ENCODE results near the gene DIP2C. TPM values are rescaled to one million over a fixed set of nuclear protein-coding genes. Genes with fewer than 3 reads are reported as not detected.

Gene DIP2C
- total RNA-seq, 1 donor from 2014 or later = 10.1 TPM

DNA sequence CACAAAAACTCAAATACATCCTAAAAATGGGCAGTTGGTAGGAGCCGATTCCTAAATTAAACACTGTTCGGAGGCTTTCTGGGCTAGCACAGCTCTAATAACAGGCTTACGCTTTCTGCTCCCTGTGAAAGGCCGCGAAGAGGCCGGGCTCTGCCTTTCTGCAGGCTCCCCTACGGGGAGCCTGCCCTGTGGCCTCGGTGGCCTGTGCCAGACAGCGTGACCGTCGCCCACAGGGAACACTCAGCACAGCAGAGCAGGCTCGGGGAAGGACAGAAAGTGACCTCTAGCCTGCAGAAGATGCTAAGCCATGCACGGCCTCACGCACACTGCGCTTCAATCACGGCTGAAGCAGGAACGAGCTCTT is 64.2 kb downstream of the DIP2C start:
- Histone ChIP-seq H3K4me1 (peaks cover 45% of the 10 kb centered on the region), H3K9ac (no peak overlapping the region), H3K4me2 (peak overlapping the region; percentile 51), H3K79me2 (ENCODE audit: low read depth) (peaks cover 69% of the 10 kb centered on the region), H3F3A (ENCODE audit: low read depth) (peaks cover 12% of the 10 kb centered on the region), H2AFZ (replicated peaks) (no peak overlapping the region), H3K4me3 (no peak overlapping the region), H3K27me3 (no peaks in the 10 kb centered on the region), H3K9me3 (ENCODE audit: low read depth) (no peaks in the 10 kb centered on the region), H3K36me3 (no peaks in the 10 kb centered on the region), H3K27ac (no peak overlapping the region), H4K20me1 (ENCODE audit: low read depth) (peaks cover 80% of the 10 kb centered on the region)
- peak overlapping the region; percentile 97 for H3K27ac Mint-ChIP-seq
- peak; percentile 63 for DNase-seq (ENCODE audit: low spot score)
- peaks cover 13% of the 10 kb centered on the region for H3K27me3 Mint-ChIP-seq (ENCODE audit: insufficient read depth, low read depth)
- H3K4me1 Mint-ChIP-seq = peaks cover 58% of the 10 kb centered on the region
- H3K9me3 Mint-ChIP-seq = no peaks in the 10 kb centered on the region
- peaks cover 20% of the 10 kb centered on the region for H3K36me3 Mint-ChIP-seq
- peak overlapping the region; percentile 79 for H3K4me3 Mint-ChIP-seq
- TF ChIP-seq EZH2phosphoT487 (IDR thresholded peaks at IDR 0.05) (no peak), EZH2 (IDR thresholded peaks at IDR 0.05) (no peak)
- TF ChIP-seq, protein P1, sequence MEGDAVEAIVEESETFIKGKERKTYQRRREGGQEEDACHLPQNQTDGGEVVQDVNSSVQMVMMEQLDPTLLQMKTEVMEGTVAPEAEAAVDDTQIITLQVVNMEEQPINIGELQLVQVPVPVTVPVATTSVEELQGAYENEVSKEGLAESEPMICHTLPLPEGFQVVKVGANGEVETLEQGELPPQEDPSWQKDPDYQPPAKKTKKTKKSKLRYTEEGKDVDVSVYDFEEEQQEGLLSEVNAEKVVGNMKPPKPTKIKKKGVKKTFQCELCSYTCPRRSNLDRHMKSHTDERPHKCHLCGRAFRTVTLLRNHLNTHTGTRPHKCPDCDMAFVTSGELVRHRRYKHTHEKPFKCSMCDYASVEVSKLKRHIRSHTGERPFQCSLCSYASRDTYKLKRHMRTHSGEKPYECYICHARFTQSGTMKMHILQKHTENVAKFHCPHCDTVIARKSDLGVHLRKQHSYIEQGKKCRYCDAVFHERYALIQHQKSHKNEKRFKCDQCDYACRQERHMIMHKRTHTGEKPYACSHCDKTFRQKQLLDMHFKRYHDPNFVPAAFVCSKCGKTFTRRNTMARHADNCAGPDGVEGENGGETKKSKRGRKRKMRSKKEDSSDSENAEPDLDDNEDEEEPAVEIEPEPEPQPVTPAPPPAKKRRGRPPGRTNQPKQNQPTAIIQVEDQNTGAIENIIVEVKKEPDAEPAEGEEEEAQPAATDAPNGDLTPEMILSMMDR (IDR thresholded peaks at IDR 0.05) = no peak

DNA sequence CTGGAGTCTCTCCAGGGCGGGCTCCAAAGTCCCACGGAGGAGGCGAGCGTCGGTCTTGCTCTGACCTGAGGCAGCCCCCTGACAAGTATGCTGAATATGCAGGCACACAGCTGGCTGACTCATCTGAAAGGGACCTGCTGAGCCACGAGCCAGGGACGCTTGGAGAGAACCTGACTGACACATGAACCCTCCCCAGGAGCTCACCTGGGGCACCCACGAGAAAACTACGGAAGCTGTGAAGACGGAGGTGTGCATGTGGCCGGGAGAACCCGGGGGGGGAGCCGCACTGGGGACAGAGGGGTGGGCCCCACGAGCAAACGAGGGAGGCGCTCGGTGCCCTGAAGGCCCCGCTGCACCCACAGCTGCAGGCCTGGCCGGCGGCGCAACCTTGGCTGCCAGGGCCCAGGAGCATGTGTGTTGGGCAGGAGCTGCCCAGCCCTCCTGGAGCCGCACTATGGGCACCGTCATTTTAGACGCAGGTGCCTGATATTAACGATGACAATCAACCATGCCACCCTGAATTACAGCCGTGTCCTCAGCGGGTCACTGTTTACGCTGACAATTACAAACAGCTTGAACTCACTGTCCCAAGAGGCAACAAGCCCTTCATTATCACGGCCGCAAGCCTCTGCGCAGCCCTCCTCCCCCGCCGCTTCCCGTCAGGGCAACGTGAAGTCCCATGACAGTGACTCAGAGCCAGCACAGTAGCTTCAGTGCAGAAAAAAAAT is 64.7 kb downstream of the DIP2C start:
- Mint-ChIP-seq H3K4me3 (peak overlapping the region; percentile 81), H3K27me3 (ENCODE audit: insufficient read depth, low read depth) (peaks cover 13% of the 10 kb centered on the region), H3K4me1 (peaks cover 61% of the 10 kb centered on the region), H3K9me3 (no peaks in the 10 kb centered on the region), H3K27ac (peak overlapping the region; percentile 97), H3K36me3 (peaks cover 16% of the 10 kb centered on the region)
- H3K4me3 ChIP-seq = no peak overlapping the region
- peaks cover 12% of the 10 kb centered on the region for H3F3A ChIP-seq (ENCODE audit: low read depth)
- DNase-seq (ENCODE audit: low spot score) = peak; percentile 61
- no peaks in the 10 kb centered on the region for H3K36me3 ChIP-seq
- no peak overlapping the region for H3K9ac ChIP-seq
- peaks cover 83% of the 10 kb centered on the region for H4K20me1 ChIP-seq (ENCODE audit: low read depth)
- H3K4me2 ChIP-seq = peak overlapping the region; percentile 51
- no peak overlapping the region for H3K27ac ChIP-seq
- no peaks in the 10 kb centered on the region for H3K9me3 ChIP-seq (ENCODE audit: low read depth)
- no peaks in the 10 kb centered on the region for H3K27me3 ChIP-seq
- peaks cover 69% of the 10 kb centered on the region for H3K79me2 ChIP-seq (ENCODE audit: low read depth)
- TF ChIP-seq, protein P1 (IDR thresholded peaks at IDR 0.05) = no peak
- no peak for TF ChIP-seq EZH2phosphoT487 (IDR thresholded peaks at IDR 0.05)
- TF ChIP-seq EZH2 (IDR thresholded peaks at IDR 0.05) = no peak
- H3K4me1 ChIP-seq = peaks cover 47% of the 10 kb centered on the region
- H2AFZ ChIP-seq (replicated peaks) = no peak overlapping the region

DNA sequence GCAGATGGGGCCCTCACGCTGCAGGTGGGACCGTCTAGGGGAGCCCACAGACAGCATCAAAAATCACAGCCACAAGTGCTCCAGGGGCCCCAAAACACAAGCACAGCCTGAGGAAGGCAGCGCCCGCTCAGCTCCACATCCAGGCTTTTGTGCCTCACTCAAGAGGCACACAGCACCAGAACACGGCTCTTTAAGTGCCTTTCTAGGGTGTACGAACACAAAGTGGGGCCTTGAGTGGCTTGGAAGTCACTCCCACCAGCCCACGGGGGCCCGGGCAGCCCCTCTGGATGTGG is 65.2 kb downstream of the DIP2C start:
- no peak overlapping the region for H3K27ac Mint-ChIP-seq
- H3K27ac ChIP-seq = no peak overlapping the region
- DNase-seq (ENCODE audit: low spot score) = no peak
- peaks cover 72% of the 10 kb centered on the region for H3K79me2 ChIP-seq (ENCODE audit: low read depth)
- H3K9me3 ChIP-seq (ENCODE audit: low read depth) = no peaks in the 10 kb centered on the region
- peaks cover 12% of the 10 kb centered on the region for H3F3A ChIP-seq (ENCODE audit: low read depth)
- peaks cover 47% of the 10 kb centered on the region for H3K4me1 ChIP-seq
- H3K36me3 ChIP-seq = no peaks in the 10 kb centered on the region
- peaks cover 61% of the 10 kb centered on the region for H3K4me1 Mint-ChIP-seq
- peak overlapping the region; percentile 51 for H3K4me2 ChIP-seq
- TF ChIP-seq, protein P1 (IDR thresholded peaks at IDR 0.05) = no peak
- no peak for TF ChIP-seq EZH2 (IDR thresholded peaks at IDR 0.05)
- H3K27me3 ChIP-seq = no peaks in the 10 kb centered on the region
- H4K20me1 ChIP-seq (ENCODE audit: low read depth) = peaks cover 81% of the 10 kb centered on the region
- peaks cover 13% of the 10 kb centered on the region for H3K27me3 Mint-ChIP-seq (ENCODE audit: insufficient read depth, low read depth)
- H2AFZ ChIP-seq (replicated peaks) = no peak overlapping the region
- H3K9ac ChIP-seq = no peak overlapping the region
- H3K4me3 Mint-ChIP-seq = peak overlapping the region; percentile 81
- H3K9me3 Mint-ChIP-seq = no peaks in the 10 kb centered on the region
- peaks cover 14% of the 10 kb centered on the region for H3K36me3 Mint-ChIP-seq
- no peak overlapping the region for H3K4me3 ChIP-seq

All from neural progenitor cell (in vitro differentiated cells).